ENCODE data around the gene NTM. TPM values are rescaled to one million over a fixed set of nuclear protein-coding genes. Genes with fewer than 3 reads are reported as not detected.

The NTM gene
- total RNA-seq, 2 donors from 2014 or later = not detected

DNA sequence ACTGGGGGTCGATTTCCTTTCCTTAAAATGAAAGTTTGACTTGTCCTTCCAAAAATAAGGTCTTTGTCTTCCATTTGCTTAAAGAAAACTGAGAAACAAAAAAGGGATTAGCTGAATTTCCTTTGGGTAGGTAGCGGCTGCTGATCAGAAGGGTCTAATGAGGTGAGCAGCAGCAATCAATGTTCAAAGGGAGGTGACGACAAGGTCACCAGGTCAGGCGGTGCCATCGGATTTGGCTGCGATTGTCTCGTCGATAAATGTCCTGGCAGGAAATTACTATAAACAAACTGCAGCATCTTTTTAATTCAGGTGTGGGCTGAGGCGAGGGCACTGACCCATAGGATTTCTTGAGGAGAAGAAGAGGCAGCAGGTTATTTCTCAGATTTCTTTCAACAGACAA is 480.1 kb downstream of the NTM start:
- no peaks in the 10 kb centered on the region for H3K36me3 ChIP-seq
- no peaks in the 10 kb centered on the region for H3K4me1 ChIP-seq (ENCODE audit: control insufficient read depth in 1 of 2, low read depth in 2 of 2)
- no peak overlapping the region for H3K27ac ChIP-seq
- no peak overlapping the region for H3K4me3 ChIP-seq
- ATAC-seq (ENCODE audit: insufficient number of reproducible peaks, low FRiP score, low read depth) (no peak), DNase-seq (ENCODE audit: low spot score) (no peak)
- no peaks in the 10 kb centered on the region for H3K27me3 ChIP-seq (replicated peaks; ENCODE audit: insufficient read depth)
- TF ChIP-seq, protein P1, sequence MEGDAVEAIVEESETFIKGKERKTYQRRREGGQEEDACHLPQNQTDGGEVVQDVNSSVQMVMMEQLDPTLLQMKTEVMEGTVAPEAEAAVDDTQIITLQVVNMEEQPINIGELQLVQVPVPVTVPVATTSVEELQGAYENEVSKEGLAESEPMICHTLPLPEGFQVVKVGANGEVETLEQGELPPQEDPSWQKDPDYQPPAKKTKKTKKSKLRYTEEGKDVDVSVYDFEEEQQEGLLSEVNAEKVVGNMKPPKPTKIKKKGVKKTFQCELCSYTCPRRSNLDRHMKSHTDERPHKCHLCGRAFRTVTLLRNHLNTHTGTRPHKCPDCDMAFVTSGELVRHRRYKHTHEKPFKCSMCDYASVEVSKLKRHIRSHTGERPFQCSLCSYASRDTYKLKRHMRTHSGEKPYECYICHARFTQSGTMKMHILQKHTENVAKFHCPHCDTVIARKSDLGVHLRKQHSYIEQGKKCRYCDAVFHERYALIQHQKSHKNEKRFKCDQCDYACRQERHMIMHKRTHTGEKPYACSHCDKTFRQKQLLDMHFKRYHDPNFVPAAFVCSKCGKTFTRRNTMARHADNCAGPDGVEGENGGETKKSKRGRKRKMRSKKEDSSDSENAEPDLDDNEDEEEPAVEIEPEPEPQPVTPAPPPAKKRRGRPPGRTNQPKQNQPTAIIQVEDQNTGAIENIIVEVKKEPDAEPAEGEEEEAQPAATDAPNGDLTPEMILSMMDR (IDR thresholded peaks at IDR 0.05) = no peak
- no peaks in the 10 kb centered on the region for H3K9me3 ChIP-seq

DNA sequence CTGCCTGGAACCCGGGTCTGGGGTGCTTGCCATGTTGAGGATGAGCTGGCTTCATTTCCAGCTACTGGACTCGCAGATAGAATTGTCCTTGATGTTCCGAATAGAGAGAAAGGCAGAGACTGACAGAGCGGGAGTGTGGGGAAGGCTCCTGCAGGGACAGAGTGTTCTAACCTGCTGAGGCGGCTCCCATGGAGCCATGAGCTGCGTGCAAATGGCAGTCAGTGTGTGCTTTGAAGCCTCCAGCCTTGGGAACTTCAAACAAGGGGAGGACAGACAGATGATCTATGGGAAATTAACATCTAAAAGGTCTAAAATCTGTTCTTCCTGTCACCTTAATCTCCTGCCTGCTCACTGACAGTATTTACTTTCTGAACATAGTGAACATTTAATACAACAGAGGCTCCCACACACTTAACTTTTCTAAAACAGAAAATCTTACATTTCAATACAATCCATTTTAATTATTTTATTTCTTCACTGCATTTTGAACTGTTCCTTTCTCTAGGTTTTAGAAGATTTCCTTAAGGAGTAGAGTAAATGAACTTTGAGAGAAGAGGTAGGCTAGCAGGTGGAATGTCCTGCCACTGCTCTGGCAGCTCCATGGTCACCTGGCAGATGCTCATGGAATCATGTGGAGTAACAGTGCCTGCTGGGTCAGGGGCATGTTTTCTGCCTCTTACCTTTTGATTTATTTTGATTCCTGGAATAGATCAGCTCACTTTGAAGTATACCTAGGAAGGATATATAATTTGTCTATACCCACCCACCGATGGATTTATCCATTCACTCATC is 481.7 kb downstream of the NTM start:
- H3K27ac ChIP-seq = no peak overlapping the region
- no peak overlapping the region for H3K4me3 ChIP-seq
- ATAC-seq (ENCODE audit: insufficient number of reproducible peaks, low FRiP score, low read depth) (no peak), DNase-seq (ENCODE audit: low spot score) (no peak)
- no peaks in the 10 kb centered on the region for H3K4me1 ChIP-seq (ENCODE audit: control insufficient read depth in 1 of 2, low read depth in 2 of 2)
- TF ChIP-seq, protein P1 (IDR thresholded peaks at IDR 0.05) = no peak
- no peaks in the 10 kb centered on the region for H3K9me3 ChIP-seq
- no peaks in the 10 kb centered on the region for H3K27me3 ChIP-seq (replicated peaks; ENCODE audit: insufficient read depth)
- no peaks in the 10 kb centered on the region for H3K36me3 ChIP-seq

DNA sequence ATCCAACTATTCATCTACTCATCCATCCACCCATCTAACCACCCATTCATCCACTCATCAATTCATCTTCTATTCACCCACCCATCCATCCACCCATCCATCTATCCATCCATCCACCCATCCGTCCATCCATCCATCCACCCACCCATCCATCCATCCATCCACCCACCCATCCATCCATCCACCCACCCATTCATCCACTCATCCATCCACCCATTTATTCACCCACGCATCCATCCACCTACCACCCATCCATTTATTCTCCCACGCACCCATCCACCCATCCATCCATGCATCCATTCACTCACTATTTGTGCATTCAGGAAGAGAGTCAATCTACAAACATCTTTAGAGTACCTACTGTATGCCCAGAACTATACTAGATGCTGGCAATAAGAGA is 482.3 kb downstream of the NTM start:
- TF ChIP-seq, protein P1 (IDR thresholded peaks at IDR 0.05) = no peak
- no peak for DNase-seq (ENCODE audit: low spot score)

DNA sequence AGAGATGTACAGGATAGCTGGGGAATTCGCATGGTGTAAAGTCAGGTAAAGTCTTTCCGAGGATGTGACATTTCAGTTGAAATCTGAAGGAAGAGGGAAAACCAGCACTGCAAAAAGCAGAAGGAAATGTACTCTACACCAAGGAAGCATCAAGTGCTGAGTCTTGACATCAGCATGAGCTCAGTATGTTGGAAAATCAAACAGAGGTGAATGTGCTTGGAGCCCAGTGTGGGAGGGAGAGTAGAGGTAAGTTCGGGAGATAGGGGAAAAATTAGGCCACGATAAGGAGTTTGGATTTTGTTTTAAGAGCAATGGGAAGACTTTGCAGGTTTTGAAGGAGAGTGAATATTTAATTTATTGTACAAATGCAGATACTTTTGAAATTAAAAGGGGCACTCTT is 484.0 kb downstream of the NTM start:
- no peak for DNase-seq (ENCODE audit: low spot score)
- TF ChIP-seq, protein P1 (IDR thresholded peaks at IDR 0.05) = no peak
- no peaks in the 10 kb centered on the region for H3K27me3 ChIP-seq (replicated peaks; ENCODE audit: insufficient read depth)
- H3K4me3 ChIP-seq = no peak overlapping the region
- ATAC-seq (ENCODE audit: insufficient number of reproducible peaks, low FRiP score, low read depth) = no peak
- no peaks in the 10 kb centered on the region for H3K9me3 ChIP-seq
- H3K36me3 ChIP-seq = no peaks in the 10 kb centered on the region
- no peaks in the 10 kb centered on the region for H3K4me1 ChIP-seq (ENCODE audit: control insufficient read depth in 1 of 2, low read depth in 2 of 2)
- no peak overlapping the region for H3K27ac ChIP-seq

More for the DNA sequence above, 482.3 kb downstream of the NTM start:
- no peaks in the 10 kb centered on the region for H3K4me1 ChIP-seq (ENCODE audit: control insufficient read depth in 1 of 2, low read depth in 2 of 2)
- no peak overlapping the region for H3K27ac ChIP-seq
- no peaks in the 10 kb centered on the region for H3K36me3 ChIP-seq
- H3K4me3 ChIP-seq = no peak overlapping the region
- no peaks in the 10 kb centered on the region for H3K27me3 ChIP-seq (replicated peaks; ENCODE audit: insufficient read depth)
- no peak for ATAC-seq (ENCODE audit: insufficient number of reproducible peaks, low FRiP score, low read depth)
- H3K9me3 ChIP-seq = no peaks in the 10 kb centered on the region

DNA sequence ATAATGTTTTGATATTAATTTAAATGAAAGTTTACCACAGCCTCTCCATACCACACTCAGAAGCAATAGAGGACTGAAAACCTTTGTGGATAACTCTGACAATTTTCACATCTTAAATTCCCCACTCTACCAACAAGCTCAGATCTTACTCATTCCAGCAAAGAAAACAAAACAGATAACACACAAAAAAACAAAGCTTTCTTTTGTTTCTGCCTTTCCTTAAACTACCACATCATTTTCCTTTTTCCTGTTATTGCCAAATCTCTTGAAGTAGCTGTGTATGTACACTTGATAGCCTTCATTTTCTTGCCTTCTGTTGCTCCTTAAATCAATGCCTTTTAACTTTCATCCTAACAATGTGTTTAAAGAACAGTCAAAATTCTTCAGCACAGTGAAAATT is 484.9 kb downstream of the NTM start:
- H3K4me3 ChIP-seq = no peak overlapping the region
- no peaks in the 10 kb centered on the region for H3K9me3 ChIP-seq
- H3K4me1 ChIP-seq (ENCODE audit: control insufficient read depth in 1 of 2, low read depth in 2 of 2) = no peaks in the 10 kb centered on the region
- TF ChIP-seq, protein P1 (IDR thresholded peaks at IDR 0.05) = no peak
- no peaks in the 10 kb centered on the region for H3K36me3 ChIP-seq
- ATAC-seq (ENCODE audit: insufficient number of reproducible peaks, low FRiP score, low read depth) = no peak
- H3K27me3 ChIP-seq (replicated peaks; ENCODE audit: insufficient read depth) = no peaks in the 10 kb centered on the region
- H3K27ac ChIP-seq = no peak overlapping the region
- DNase-seq (ENCODE audit: low spot score) = no peak
